ENCODE measurements around the gene ENTREP1.
"Not testable (repeated sequence)": the region's sequence is repeated elsewhere in the genome, so short reads cannot be mapped to it uniquely, and the experiment has no call there.

Gene ENTREP1

GRCh38 chr9:69409936-69410335 is 84.9 kb downstream of the ENTREP1 start:
- DNase-seq (ENCODE audit: low read depth in 2 of 2) = not testable (repeated sequence)

- no peak for DNase-seq (ENCODE audit: low read depth in 2 of 2)
Measured at GRCh38 chr9:69411246-69411645, 86.2 kb downstream of the ENTREP1 start.

- DNase-seq (ENCODE audit: low read depth in 2 of 2) = no peak
Measured at GRCh38 chr9:69411931-69412740, 87.1 kb downstream of the ENTREP1 start.

- DNase-seq (ENCODE audit: low read depth in 2 of 2) = no peak
Measured at GRCh38 chr9:69412741-69413150, 87.7 kb downstream of the ENTREP1 start.

- no peak for DNase-seq (ENCODE audit: low read depth in 2 of 2)
Measured at GRCh38 chr9:69420611-69421270, 95.7 kb downstream of the ENTREP1 start.

GRCh38 chr9:69421908-69422801 is 97.1 kb downstream of the ENTREP1 start:
- peak; percentile 17 to 26 for DNase-seq (ENCODE audit: low read depth in 2 of 2)

GRCh38 chr9:69425136-69425801 is 100.3 kb downstream of the ENTREP1 start:
- no peak for DNase-seq (ENCODE audit: low read depth in 2 of 2)

- no peak for DNase-seq (ENCODE audit: low read depth in 2 of 2)
Measured at GRCh38 chr9:69427286-69427685, 102.3 kb downstream of the ENTREP1 start.

- no peak for DNase-seq (ENCODE audit: low read depth in 2 of 2)
Measured at GRCh38 chr9:69428017-69428785, 103.2 kb downstream of the ENTREP1 start.

- DNase-seq (ENCODE audit: low read depth in 2 of 2) = no peak
Measured at GRCh38 chr9:69429281-69429680, 104.3 kb downstream of the ENTREP1 start.

- no peak for DNase-seq (ENCODE audit: low read depth in 2 of 2)
Measured at GRCh38 chr9:69430206-69430605, 105.2 kb downstream of the ENTREP1 start.

- DNase-seq (ENCODE audit: low read depth in 2 of 2) = no peak
Measured at GRCh38 chr9:69431203-69431602, 106.2 kb downstream of the ENTREP1 start.

- DNase-seq (ENCODE audit: low read depth in 2 of 2) = no peak
Measured at GRCh38 chr9:69431777-69432176, 106.8 kb downstream of the ENTREP1 start.

- no peak for DNase-seq (ENCODE audit: low read depth in 2 of 2)
Measured at GRCh38 chr9:69432623-69433022, 107.6 kb downstream of the ENTREP1 start.

- DNase-seq (ENCODE audit: low read depth in 2 of 2) = no peak
Measured at GRCh38 chr9:69433392-69433791, 108.4 kb downstream of the ENTREP1 start.

- no peak for DNase-seq (ENCODE audit: low read depth in 2 of 2)
Measured at GRCh38 chr9:69433968-69434367, 109.0 kb downstream of the ENTREP1 start.

GRCh38 chr9:69439654-69440053 is 114.6 kb downstream of the ENTREP1 start:
- not testable (repeated sequence) for DNase-seq (ENCODE audit: low read depth in 2 of 2)

GRCh38 chr9:69440254-69440955 is 115.4 kb downstream of the ENTREP1 start:
- DNase-seq (ENCODE audit: low read depth in 2 of 2) = not testable (repeated sequence)
